HG03135 (cell line): ENCODE data around the gene ACBD6.

Experiments
- ATAC-seq: cut with Tn5 transposase; IDR thresholded peaks from one replicate; pipeline ENCODE4 v1.9.1; 2021; ENCODE audit warnings: mild to moderate bottlenecking, moderate library complexity; ENCODE audit not compliant: unreplicated experiment

Gene ACBD6

DNA sequence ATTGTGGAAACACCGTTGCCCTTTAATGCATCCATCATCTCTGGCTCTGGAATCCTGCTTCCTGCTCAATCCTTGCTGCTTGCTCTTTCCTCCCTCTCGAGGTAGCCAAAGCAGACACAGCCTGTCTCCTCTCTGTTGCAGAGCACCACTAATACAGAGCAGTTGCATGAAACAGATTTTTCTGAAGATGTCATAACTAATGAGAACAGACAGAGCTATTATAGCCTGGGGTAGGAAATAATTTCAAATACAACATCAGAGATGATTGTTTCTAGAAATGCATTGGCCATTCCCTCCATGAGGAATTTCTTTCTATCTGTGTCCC lies 23.3 kb upstream of the ACBD6 start:
- ATAC-seq = no peak

DNA sequence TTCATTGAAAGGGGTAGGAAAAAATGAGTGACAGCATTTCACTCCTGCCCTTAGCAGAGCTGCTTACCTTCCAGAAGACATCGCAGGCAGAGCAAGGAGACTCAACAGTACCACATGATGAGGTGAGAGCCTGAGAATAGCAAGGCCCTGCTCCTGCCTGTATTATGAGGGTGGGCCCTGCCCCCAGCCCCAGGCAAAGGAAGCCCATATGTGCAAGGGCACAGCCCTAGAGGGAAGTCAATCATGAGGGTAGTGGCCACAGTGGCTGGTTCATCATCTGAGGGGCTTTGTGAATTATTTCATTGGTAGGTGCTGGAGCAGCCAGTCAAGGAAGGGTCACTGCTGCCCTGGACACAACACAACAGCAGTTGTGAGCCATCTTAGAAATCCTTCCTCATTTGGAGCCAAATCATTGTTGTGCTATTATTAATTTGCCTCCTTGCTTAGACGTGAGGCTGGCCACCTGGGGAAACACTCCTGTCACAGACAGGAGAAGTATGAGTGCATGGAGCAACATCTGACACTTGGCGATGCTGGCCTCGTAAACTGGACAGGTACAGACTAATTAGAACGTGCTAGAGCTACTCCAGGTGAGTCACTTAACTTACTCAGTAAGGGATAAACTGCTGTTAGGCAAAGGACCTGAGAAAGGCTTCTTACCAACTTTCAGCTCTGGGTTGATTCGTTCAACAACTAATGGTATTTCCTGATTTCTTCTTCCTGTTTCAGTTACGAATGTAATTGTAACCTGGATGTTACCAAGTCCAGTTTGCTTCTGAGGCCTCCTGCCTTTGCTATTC lies 22.7 kb upstream of the ACBD6 start:
- no peak for ATAC-seq

DNA sequence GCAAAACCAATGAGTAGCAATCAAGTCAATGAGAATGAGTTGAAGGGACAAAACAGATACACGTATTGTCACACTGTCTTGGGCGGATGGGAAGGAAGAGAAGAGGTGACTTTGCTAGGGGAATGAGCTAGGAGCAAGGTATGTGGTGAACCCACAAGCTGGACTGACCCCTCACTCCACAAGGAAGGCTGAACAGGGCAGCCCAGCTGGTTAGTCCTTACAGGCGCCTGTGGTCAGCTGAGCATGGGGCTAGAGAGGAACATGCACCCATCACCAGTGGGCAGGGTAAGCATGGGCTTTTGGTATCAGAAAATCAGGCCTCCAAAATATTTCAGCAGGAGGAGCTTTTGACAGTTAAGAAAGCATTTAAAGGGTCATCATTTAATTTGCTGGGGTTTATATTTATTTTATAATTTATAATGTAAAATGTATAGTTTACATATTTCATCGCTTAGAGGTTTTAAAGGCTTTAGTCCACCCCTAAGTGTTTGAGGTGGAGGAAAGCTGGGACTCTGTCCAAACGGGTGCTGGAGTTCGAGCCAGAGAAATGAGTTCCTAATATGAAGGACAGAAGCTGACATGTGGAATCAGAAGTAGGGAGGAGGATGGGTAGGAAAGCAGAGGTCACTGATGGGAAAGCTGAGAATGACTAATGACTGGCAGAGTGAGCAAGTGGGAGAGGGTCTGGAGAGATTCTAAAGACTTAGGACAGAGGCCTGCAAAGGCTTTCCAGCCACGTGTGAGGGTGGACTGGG lies 22.0 kb upstream of the ACBD6 start:
- no peak for ATAC-seq

DNA sequence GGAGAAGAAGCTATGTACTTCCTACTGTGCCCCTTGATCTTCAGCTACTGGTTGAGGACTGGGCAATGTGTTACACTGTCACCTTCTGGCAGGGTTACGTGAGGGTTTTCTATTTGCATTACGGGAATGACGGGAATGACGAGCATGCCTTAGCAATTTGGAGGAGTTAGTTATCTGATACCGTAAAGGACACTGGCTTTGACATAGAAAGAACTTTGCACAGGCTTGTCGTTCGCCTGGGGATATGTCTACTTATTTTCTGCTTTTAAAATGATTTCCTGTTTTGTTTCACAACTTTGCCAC lies 19.8 kb upstream of the ACBD6 start:
- ATAC-seq = no peak

DNA sequence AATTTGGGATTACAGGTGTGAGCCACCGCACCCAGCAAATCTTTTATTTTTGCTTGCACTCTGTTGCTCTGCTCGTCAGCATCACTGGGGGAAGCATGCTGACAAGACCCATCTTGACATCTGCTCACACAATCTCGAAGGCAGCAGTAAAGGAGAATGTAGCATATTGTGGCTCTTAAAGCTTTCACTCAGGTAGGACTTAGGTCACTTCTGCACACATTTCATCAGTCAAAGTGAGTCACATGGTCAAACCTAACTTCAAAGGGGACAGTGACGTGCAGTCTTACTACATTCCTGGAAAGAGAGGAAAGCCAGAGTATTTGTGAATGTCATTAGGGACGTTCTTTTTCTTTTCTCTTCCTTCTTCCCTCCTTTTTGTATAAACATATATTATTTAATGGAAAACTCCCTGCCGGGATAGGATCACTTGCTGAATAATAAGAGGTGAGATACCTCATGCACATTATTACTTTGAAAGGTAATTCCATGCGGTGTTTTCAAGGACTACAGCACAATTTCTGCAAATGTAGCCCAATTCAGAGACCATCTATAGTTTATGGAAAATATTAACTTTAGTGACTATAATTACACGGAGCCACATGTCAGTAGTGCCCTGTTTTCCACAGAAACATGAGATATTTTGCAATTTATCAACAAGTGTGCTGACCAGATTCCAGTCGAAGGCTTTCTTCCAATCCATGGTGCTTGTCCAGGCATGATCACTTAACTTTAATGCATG lies 19.3 kb upstream of the ACBD6 start:
- ATAC-seq = no peak

DNA sequence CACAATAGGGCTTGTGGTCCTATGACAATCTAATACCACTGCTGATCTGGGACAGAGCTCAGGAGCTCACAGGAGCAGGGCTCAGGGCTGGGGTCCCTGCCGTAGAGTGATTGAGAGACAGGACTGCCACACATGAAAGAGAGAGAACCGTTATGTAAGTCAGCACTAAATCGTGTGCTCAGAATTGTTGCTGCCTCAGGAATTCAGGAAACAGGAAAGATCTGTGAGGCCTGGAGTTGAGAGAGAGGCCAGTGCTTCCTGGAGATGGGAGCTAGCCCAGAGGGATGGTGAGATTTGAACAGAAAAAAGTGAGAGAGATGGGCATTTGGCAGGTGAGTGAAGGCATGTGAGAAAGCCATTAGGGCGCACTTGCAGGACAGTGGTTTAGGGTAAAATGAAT lies 17.5 kb upstream of the ACBD6 start:
- no peak for ATAC-seq

DNA sequence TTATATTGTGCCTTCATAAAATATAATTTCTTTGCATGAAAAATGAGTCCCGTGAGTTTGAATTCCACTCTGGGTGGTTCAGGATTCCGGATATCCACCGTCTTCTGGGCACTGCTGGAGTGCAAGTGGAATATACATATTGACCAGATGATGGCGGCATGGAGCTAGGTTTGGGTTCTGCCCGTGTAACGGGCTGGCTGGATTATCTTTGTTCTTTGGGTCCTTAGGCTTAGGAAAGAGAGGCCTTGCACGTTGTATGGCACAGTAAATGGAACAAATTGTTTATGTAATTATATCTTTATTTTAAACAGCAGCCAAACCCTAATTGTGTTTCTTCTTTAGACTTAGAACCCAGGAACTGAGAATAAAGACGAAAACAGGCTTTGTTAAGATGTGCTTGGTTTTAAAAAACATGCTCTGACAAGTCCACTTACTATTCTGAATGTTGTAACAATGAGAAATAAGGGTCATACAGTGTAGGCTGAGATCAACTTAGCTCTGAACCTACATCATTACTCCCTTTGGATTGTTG lies 13.5 kb upstream of the ACBD6 start:
- ATAC-seq = peak; percentile 90

DNA sequence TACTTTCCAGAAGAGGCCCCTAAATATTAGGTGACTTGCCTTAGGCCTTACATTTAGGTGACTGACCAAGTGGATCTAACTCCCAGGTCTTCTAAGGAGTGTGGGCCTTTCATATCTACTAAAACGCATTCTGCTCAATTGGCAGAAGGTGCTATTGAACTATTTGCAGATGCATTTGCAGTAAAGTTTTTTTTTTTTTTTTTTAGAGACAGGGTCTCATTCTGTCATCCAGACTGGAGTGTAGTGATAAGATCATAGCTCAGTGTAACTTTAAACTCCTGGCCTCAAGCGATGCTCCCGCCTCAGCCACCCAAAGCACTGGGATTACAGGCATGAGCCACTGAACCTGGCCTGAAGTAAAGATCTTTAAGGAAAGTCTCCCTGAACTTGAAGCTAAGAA lies 13.0 kb upstream of the ACBD6 start:
- no peak for ATAC-seq

DNA sequence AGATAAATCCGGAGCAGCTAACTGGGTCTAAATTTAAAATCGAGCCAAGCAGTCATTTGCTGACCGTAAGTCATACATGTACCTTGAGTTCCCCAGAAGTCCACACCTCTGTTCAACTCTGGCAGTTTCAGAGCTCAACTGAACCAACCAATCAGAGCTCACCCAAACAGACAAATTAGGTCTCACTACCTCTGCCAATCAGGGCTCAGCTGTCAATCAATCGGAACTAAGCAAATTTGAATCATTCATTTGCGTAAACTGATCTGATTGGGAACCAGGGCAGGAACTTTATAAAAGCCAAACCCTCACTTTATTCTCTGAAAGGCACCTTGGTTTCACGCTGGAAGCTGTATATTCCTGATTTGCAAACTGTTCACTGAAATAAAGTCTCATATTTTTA lies 11.2 kb upstream of the ACBD6 start:
- no peak for ATAC-seq

DNA sequence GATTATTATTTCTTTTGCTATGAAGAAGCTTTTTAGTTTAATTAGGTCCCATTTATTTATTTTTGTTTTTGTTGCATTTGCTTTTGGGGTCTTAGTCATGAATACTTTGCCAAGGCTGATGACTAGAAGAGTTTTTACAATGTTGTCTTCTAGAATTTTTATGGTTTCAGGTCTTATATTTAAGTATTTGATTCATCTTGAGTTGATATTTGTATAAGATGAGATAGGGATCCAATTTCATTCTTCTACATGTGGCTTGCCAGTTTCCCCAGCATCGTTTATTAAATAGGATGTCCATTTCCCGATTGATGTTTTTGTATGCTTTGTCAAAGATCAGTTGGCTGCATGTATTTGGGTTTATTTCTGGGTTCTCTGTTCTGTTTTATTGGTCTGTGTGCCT lies 8.5 kb upstream of the ACBD6 start:
- ATAC-seq = no peak

DNA sequence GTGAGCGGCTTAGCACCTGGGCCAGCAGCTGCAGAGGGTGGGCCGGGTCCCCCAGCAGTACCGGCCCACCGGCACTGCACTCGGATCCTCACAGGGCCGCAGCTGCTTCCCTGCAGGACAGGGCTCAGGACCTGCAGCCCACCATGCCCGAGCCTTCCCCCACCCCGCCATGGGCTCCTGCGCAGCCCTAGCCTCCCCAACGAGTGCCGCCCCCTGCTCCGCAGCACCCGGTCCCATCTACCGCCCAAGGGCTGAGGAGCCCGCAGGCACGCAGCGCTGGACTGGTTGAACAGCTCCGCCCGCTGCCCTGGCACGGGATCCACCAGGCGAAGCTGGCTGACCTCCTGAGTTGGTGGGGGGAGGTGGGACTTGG lies 6.3 kb upstream of the ACBD6 start:
- no peak for ATAC-seq

DNA sequence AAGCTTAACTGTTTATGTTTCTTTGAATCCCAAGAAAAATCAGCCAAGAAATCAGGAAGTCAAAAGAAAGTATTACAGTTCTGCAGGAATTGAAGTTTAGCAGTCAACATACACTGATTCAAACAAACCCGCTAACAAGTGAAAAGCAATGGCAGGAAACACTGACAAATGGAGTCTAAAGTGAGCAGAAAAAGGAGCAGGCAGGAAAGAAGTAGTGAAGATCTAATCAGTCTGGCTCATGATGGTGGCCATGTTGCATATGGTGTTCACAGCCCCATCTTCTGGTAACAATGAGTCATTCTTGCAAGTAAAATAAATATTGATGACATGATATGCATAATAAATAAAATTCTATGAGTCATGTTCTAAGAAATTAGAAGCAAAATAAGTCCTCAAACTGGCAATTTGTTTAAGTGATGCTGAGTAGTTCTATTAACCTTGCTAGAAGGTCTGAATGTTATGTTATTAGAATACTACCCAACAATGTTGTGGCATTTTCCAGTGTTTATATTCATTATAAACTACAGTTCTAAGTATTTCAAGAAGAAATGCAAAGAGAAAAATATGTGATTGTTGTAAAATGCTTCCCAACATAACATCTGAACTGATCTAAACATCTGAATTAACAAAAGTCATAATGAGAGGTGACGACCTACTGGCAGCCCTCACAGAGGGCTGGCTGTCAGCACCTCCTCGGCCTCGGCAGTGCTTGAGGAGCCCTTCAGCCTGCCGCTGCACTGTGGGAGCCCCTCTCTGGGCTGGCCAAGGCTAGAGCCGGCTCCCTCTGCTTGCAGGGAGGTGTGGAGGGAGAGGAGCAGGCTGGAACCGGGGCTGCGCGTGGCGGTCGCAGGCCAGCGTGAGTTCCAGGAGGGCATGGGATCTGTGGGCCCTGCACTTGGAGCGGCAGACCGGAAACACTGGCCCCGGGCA lies 5.7 kb upstream of the ACBD6 start:
- no peak for ATAC-seq

DNA sequence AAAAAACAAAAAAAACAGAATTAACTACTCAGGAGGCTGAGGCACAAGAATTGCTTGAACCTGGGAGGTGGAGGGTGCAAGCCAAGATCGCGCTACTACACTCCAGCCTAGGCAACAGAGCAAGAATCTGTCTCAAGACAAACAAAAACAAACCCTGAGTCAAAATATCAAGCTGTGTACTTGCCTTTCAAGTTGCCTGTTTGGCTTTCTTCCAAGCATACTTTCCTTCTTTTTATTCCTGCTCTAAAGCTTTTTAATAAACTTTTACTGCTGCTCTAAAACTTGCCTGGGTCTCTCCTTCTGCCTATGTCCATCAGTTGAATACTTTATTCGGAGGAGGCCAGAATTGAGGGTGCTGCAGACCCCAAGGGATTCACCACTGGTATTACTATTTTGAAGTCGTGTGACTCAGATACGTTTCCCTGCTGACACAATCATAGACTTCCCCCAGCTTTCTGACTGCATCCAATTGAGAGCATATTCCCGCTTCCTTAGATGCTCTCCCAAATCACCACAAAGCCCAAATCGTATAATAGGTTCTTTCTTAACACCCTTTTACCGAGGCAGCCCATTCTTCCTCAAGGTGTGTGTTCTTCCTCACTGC lies 3.5 kb upstream of the ACBD6 start:
- ATAC-seq = no peak

DNA sequence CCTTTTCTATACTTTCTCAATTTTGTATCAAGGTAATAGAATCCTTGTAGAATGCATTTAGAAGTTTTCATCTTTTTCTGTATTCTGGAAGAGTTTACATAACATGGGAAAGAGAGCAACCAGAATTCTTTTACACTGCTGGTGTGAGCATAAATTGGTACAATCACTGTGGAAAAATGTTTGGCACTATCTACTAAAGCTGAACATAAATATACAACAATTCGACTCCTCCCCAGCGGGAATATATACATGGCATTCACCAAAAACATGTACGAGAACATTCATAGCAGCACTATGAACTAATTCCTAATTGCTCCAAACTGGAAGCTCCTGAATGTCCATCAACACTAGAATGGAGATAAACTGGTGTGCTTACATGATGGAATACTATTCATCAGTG lies 1.8 kb upstream of the ACBD6 start:
- ATAC-seq = no peak

DNA sequence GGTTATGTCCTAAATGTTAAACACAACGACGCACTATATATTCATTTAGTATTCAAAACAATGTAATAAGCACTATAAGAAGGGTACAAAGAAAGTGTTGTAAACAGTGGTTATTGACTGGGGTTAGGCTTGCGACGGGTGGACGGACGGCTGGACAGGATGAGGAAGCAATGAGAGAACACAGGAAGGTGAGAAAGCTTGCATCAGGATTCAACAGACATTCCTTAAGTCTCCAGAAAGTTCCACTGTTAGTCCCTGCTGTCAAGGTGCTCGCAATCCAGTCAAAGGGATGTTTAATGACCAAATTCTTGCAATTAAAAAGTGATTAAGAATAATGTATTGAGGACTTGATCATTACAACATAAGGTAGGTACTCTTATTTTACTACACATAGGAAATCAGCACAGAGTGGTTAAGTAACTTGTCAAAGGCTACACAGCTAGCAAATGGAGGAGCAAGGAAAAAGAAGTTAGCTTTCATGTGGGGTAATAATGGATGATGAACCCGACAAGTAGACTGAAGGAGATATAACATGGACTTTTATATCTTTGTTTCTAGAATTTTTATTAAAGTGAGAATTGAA lies 994 bp upstream of the ACBD6 start:
- ATAC-seq = peak; percentile 1

DNA sequence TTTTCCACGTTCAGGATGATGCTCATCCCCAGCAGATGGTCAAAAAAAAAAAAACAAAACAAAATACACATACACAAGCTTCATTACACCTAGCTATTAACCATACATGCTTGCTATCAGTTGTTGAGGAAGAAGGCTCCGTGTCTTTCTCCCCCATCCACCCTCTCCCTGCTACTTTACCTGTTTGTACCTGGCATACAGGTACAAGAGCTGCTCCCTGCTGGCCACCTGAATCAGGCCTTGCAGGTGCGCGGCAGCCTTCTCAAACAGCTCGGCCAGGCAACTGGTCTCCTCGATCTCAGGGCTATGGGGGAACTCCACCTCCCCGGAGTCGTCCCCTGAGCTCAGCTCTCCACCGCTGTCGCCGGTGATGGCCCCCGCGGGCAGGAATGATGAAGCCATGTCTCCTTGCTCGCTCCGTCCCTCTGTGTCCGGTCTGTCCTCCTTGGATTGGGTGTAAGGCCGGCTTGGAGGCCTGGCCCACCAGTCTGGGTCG lies 464 bp downstream of the ACBD6 start:
- peak; percentile 39 for ATAC-seq

DNA sequence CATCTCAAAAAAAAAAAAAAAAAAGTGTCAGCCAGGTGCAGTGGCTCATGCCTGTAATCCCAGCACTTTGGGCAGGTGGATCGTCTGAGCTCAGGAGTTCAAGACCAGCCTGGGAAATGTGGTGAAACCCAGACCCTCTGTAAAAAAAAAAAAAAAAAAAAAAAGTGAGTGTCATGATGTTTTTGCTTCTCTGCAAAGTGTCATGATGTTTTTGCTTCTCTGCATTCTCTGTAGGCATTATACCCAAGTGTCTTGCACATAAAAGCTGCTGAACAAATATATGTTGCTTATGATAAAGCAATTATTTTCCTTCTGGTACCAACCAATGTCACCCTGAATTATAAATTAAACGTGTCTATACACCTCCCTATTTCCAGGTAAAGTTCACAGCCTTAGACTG lies 1.7 kb downstream of the ACBD6 start:
- ATAC-seq = no peak

DNA sequence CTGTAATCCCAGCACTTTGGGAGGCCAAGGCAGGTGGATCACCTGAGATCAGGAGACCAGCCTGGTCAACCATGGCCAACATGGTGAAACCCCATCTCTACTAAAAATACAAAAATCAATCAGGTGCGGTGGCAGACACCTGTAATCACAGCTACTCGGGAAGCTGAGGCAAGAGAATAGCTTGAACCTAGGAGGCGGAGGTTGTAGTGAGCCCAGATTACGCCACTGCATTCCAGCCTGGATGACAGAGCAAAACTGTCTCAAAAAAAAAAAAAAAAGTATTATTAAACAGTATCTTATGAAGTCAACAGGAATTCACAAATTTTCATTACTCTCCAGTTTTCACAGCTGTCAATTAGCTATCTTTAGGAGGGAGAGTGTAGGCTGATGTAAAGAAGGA lies 3.8 kb downstream of the ACBD6 start:
- no peak for ATAC-seq

DNA sequence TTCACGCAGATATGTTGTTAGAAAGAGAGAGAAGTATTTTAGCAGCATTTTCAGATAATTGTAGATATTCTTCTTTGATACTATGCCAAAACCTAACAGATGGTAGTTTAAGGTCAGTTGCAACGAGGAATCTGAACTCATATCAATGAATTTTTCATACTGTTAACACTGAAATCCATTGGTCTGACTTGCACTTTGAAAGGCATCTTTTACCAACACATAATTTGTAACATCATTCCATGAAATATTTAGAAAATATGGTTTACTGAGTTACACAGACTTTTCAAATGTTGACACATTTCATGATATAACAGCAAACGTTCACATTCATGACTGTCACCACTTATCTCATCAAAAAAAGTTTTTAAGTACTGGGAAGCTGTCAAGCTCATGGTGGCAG lies 4.6 kb downstream of the ACBD6 start:
- ATAC-seq = no peak

DNA sequence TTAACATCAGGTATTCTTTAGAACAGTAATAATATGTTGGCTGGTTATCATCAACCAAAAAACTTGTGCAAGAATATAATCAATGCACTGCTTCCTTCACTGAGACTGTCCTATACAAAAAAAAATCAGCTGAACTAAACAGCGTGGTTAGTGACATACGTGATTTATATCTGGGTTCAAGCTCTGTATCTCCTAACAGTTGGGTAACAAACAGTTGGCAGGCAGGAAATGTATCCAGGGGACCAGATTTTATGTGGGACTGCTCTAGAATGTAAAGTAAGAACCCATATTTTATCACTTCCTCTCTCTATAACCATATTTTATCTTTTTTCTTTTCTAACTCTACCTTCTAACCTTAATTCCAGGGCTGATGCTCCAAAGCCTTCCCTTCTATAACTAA lies 8.0 kb downstream of the ACBD6 start:
- no peak for ATAC-seq
